ENCODE results near the gene TFCP2L1. TPM values are rescaled to one million over a fixed set of nuclear protein-coding genes. Genes with fewer than 3 reads are reported as not detected.

The TFCP2L1 gene
- total RNA-seq, 3 donors from 2014 or later = 0.03 to 0.08 (median 0.05) TPM

GRCh38 chr2:121187982-121188411, 97.0 kb downstream of the TFCP2L1 start:
- no peak for DNase-seq
- H3K36me3 Mint-ChIP-seq (ENCODE audit: insufficient read depth) = no peaks in the 10 kb centered on the region
- no peaks in the 10 kb centered on the region for H3K4me1 Mint-ChIP-seq (ENCODE audit: low read depth)
- no peak for ATAC-seq
- no peaks in the 10 kb centered on the region for H3K9me3 Mint-ChIP-seq
- H3K4me3 Mint-ChIP-seq = no peak overlapping the region
- H3K27me3 Mint-ChIP-seq (ENCODE audit: low read depth) = no peaks in the 10 kb centered on the region

GRCh38 chr2:121187351-121187981, 97.5 kb downstream of the TFCP2L1 start:
- Mint-ChIP-seq H3K36me3 (ENCODE audit: insufficient read depth) (no peaks in the 10 kb centered on the region), H3K9me3 (no peaks in the 10 kb centered on the region), H3K4me1 (ENCODE audit: low read depth) (no peaks in the 10 kb centered on the region), H3K27me3 (ENCODE audit: low read depth) (no peaks in the 10 kb centered on the region), H3K4me3 (no peak overlapping the region)
- ATAC-seq = no peak
- no peak for DNase-seq

DNA sequence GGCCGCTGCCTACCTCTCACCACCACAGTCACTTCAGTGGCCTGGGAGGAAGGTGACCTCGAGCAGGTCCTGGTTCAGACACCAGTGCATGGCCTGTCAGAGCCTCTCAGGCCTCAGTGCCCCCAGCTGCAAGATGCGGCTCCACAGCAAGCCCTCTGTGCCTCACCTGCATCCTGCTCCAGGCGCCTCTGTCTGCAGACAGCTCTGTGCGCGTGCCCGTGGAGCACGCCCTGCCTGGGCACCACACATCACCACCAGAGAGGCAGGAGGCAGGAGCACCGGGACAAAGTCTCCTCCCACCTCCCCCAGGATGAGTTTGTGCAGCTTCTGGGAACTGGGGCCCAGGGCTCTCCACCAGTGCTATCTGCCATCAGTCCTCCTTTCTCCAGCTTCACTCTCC, 98.7 kb downstream of the TFCP2L1 start:
- Mint-ChIP-seq H3K4me1 (ENCODE audit: low read depth) (no peaks in the 10 kb centered on the region), H3K4me3 (no peak overlapping the region), H3K27me3 (ENCODE audit: low read depth) (no peaks in the 10 kb centered on the region), H3K36me3 (ENCODE audit: insufficient read depth) (no peaks in the 10 kb centered on the region), H3K9me3 (no peaks in the 10 kb centered on the region)
- DNase-seq = no peak
- ATAC-seq = no peak

DNA sequence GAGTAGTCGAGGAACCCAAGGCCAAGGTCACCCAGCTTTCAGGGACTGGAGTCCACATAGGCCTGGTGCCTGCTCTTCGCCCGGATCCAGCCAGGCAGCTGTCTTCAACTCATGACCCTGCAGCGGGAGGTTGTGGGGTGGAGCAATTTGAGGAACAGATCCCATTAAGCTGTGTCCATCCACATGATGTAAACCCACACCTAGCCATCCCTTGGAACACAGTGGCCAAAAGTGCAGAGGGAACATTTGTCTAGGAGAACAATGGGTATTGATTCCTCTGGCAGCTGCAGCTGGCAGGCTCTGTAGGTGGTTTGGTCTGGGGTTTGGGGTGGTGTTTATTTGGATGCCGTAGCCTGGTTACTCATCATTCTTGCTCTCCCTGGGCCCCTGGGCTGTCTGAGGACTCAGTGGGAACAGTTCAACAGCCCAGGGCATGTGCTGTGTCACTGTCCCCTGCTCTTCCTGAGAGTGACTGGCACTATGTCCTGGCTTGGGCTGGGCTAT, 99.4 kb downstream of the TFCP2L1 start:
- no peaks in the 10 kb centered on the region for H3K36me3 Mint-ChIP-seq (ENCODE audit: insufficient read depth)
- no peaks in the 10 kb centered on the region for H3K9me3 Mint-ChIP-seq
- DNase-seq (no peak), ATAC-seq (no peak)
- H3K4me1 Mint-ChIP-seq (ENCODE audit: low read depth) = no peaks in the 10 kb centered on the region
- H3K4me3 Mint-ChIP-seq = no peak overlapping the region
- H3K27me3 Mint-ChIP-seq (ENCODE audit: low read depth) = no peaks in the 10 kb centered on the region

GRCh38 chr2:121185111-121185510, 99.9 kb downstream of the TFCP2L1 start:
- Mint-ChIP-seq H3K9me3 (no peaks in the 10 kb centered on the region), H3K36me3 (ENCODE audit: insufficient read depth) (no peaks in the 10 kb centered on the region), H3K27me3 (ENCODE audit: low read depth) (no peaks in the 10 kb centered on the region), H3K4me3 (no peak overlapping the region), H3K4me1 (ENCODE audit: low read depth) (no peaks in the 10 kb centered on the region)
- DNase-seq (no peak), ATAC-seq (no peak)

DNA sequence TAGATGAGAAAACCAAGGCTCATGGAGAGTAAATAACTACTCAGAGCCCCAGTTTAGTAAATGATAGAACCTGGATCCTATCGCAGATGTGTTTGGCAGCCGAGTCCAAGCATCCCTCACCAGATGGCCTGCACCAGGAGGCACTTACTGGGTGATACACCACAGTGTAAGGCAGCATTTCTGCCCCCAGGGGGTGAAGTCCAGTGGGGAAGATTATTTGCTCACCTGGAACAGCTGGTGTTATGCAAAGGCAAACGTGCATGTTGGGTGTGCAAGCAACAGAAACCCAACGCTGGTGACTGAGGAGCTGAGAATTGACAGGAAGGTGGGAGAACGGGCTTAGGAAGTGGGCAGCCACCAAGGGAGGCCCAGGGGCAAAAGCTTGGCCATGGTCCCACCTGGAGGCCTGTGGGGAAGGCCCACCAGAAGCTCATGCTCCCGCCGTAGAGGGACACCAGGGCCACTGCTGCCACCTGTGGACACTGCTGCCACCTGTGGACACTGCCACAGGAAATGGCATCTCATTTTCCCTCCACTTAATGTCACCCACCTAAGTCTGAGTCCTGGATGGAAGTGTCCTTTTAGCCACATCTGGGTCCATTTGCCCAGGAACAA, 100.6 kb downstream of the TFCP2L1 start:
- no peak overlapping the region for H3K4me3 Mint-ChIP-seq
- H3K36me3 Mint-ChIP-seq (ENCODE audit: insufficient read depth) = no peaks in the 10 kb centered on the region
- H3K4me1 Mint-ChIP-seq (ENCODE audit: low read depth) = no peaks in the 10 kb centered on the region
- H3K9me3 Mint-ChIP-seq = no peaks in the 10 kb centered on the region
- H3K27me3 Mint-ChIP-seq (ENCODE audit: low read depth) = no peaks in the 10 kb centered on the region
- ATAC-seq = no peak
- DNase-seq = no peak

- no peaks in the 10 kb centered on the region for H3K4me1 Mint-ChIP-seq (ENCODE audit: low read depth)
- H3K27me3 Mint-ChIP-seq (ENCODE audit: low read depth) = no peaks in the 10 kb centered on the region
- H3K4me3 Mint-ChIP-seq = no peak overlapping the region
- no peaks in the 10 kb centered on the region for H3K9me3 Mint-ChIP-seq
- ATAC-seq = no peak
- no peaks in the 10 kb centered on the region for H3K36me3 Mint-ChIP-seq (ENCODE audit: insufficient read depth)
- no peak for DNase-seq
Observed at GRCh38 chr2:121182520-121182919, 102.5 kb downstream of the TFCP2L1 start.

GRCh38 chr2:121179467-121179866, 105.5 kb downstream of the TFCP2L1 start:
- no peaks in the 10 kb centered on the region for H3K36me3 Mint-ChIP-seq (ENCODE audit: insufficient read depth)
- no peak for DNase-seq
- H3K9me3 Mint-ChIP-seq = no peaks in the 10 kb centered on the region
- H3K4me3 Mint-ChIP-seq = no peak overlapping the region
- ATAC-seq = no peak
- H3K27me3 Mint-ChIP-seq (ENCODE audit: low read depth) = peaks cover 7% of the 10 kb centered on the region
- no peaks in the 10 kb centered on the region for H3K4me1 Mint-ChIP-seq (ENCODE audit: low read depth)

DNA sequence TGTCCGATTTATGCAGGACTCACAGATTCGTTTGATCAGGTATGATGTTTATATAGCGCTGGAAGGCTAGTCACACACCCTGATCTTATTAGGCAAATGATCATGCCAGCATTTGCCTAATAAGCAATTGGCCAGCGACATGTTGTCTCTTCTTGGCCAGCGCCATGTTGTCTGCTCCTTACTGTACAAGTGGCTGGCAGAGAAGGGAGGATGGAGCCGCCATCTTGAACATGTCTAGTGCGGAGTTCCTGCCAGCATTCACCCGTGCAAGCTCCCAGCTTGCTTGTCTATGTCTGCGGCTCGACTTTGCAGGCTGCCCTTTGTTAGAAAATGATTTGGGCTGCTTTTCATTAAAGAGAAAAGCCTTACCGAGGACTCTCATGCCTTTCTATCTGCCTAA, 106.3 kb downstream of the TFCP2L1 start:
- no peak for ATAC-seq
- Mint-ChIP-seq H3K9me3 (no peaks in the 10 kb centered on the region), H3K36me3 (ENCODE audit: insufficient read depth) (no peaks in the 10 kb centered on the region), H3K4me1 (ENCODE audit: low read depth) (no peaks in the 10 kb centered on the region), H3K27me3 (ENCODE audit: low read depth) (peaks cover 9% of the 10 kb centered on the region), H3K4me3 (no peak overlapping the region)
- DNase-seq = no peak

DNA sequence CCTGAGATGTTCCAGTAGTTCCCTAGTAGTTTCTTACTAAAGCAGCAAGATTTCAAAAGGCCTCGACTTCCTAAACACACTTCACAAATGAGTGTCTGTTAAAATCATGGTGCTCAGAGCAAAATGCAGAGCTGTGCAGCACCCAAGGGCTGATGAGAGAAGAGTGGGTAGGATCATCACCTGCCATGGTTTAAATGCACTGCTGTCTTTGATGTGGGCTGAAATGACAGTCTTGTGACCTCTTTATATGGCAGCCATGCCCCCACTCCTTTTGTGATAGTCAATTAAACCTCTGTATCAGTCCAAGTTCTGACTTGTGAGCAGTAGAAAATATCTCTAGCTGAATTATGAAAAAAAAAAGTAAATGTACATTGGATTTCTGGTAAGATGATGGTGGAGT, 107.1 kb downstream of the TFCP2L1 start:
- no peaks in the 10 kb centered on the region for H3K4me1 Mint-ChIP-seq (ENCODE audit: low read depth)
- H3K9me3 Mint-ChIP-seq = no peaks in the 10 kb centered on the region
- H3K36me3 Mint-ChIP-seq (ENCODE audit: insufficient read depth) = no peaks in the 10 kb centered on the region
- H3K27me3 Mint-ChIP-seq (ENCODE audit: low read depth) = peaks cover 11% of the 10 kb centered on the region
- H3K4me3 Mint-ChIP-seq = no peak overlapping the region
- DNase-seq = no peak
- ATAC-seq = no peak

DNA sequence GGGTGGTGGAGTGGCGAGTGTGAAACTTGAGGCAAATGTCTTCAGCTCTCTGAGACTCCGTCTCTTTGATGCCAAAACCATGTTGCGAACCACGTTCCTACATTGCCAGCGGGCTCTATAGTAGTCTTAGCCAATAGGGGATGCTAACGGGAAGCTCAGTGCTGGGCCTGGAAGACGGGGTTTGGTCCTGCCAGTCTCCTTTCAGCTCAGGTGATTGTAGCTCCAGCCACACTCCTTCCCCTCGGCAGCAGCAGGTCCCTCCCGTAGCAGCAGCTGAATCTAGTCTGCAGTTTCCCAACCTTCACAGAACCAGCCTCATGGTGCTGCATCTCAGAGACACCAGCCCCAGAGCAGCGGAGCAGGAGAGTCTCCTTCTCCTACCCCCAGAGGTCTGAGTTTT, 109.7 kb downstream of the TFCP2L1 start:
- Mint-ChIP-seq H3K4me3 (no peak overlapping the region), H3K36me3 (ENCODE audit: insufficient read depth) (no peaks in the 10 kb centered on the region), H3K9me3 (no peaks in the 10 kb centered on the region), H3K4me1 (ENCODE audit: low read depth) (no peaks in the 10 kb centered on the region), H3K27me3 (ENCODE audit: low read depth) (peaks cover 14% of the 10 kb centered on the region)
- ATAC-seq (no peak), DNase-seq (no peak)

DNA sequence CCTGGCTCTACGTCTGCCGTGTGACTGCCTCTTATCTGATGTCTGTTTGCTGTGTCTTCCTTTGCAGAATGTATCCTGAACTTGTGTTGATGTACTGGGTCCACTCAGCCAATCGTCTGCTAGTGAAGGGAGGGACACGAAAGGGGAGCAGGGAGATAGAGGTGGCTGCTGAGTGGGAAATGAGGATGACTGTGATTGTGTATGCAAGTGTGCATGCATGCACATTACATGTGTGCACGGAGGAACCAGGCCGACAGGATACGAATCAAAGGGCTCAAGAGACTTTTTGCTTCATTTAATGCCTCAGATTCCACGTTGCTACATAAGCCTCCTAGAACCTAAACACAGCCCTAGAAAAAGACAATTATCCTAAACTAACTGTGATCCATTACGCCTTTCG, 111.2 kb downstream of the TFCP2L1 start:
- Mint-ChIP-seq H3K27me3 (ENCODE audit: low read depth) (peaks cover 17% of the 10 kb centered on the region), H3K4me1 (ENCODE audit: low read depth) (no peaks in the 10 kb centered on the region), H3K9me3 (peaks cover 4% of the 10 kb centered on the region), H3K4me3 (no peak overlapping the region), H3K36me3 (ENCODE audit: insufficient read depth) (no peaks in the 10 kb centered on the region)
- DNase-seq (no peak), ATAC-seq (no peak)

DNA sequence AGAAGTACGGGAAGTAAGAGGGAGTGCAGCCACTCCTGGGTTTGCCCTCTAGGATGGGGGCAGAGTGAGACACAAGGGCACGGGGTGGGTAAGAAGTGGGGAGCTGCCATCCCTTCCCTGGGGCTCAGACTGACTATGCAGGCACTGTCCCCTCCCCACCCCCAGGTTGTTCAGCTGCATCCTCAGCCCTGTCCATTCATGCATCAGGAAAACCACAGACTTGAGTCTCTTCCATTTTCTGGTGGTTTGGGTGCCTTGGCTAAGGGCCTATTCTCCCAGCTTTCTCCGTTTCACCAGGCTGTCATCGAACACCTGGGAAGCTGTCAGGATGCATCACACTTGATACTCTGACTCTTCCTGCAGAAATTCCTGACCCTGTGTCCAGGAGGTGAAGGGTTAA, 111.9 kb downstream of the TFCP2L1 start:
- no peaks in the 10 kb centered on the region for H3K4me1 Mint-ChIP-seq (ENCODE audit: low read depth)
- no peaks in the 10 kb centered on the region for H3K36me3 Mint-ChIP-seq (ENCODE audit: insufficient read depth)
- DNase-seq (no peak), ATAC-seq (no peak)
- no peak overlapping the region for H3K4me3 Mint-ChIP-seq
- peaks cover 19% of the 10 kb centered on the region for H3K27me3 Mint-ChIP-seq (ENCODE audit: low read depth)
- peaks cover 4% of the 10 kb centered on the region for H3K9me3 Mint-ChIP-seq

DNA sequence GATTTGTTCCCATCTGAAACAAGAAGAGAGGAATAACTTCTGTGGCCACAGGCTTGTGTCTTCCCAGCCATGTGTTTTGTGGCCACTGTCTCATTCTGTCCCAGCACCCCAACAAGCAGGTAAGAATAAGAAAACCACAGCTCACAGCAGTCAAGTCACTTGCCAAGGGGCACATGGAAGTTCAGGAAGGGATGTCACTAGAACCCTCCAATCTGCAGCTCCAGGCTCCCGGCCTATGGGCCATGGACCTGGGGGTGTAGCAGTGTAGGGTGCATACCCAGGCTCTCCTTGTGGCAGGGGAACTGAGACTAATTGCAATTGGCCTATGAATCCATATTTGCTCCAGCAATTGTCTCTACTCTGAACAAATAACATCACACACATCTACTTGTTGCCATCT, 112.5 kb downstream of the TFCP2L1 start:
- Mint-ChIP-seq H3K36me3 (ENCODE audit: insufficient read depth) (no peaks in the 10 kb centered on the region), H3K4me1 (ENCODE audit: low read depth) (no peaks in the 10 kb centered on the region), H3K9me3 (peaks cover 4% of the 10 kb centered on the region), H3K27me3 (ENCODE audit: low read depth) (peaks cover 19% of the 10 kb centered on the region), H3K4me3 (no peak overlapping the region)
- ATAC-seq (no peak), DNase-seq (no peak)

DNA sequence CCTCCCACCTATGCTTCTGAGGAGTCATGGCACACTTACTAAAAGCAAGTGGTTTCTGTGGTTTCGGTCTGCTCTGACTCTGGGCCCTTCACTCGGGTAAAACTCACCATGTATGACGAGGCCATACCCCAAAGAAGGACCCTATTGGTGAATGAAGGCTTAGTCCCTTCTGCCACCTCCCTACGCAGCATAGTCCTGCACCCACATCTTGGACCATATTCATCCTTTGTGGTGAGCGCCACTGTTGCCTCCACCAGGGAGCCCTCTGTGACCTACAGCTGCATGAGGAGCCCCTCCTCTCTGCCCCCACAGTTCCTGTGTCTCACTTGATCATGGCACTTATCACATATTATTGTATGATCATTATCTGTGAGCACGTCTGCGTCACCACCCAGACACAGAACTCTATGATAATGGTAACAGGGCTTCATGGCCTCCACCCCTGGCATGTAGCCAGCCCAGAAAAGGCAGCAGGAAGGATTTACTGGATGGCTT, 113.3 kb downstream of the TFCP2L1 start:
- Mint-ChIP-seq H3K27me3 (ENCODE audit: low read depth) (peaks cover 19% of the 10 kb centered on the region), H3K4me3 (no peak overlapping the region), H3K9me3 (peaks cover 4% of the 10 kb centered on the region), H3K36me3 (ENCODE audit: insufficient read depth) (no peaks in the 10 kb centered on the region), H3K4me1 (ENCODE audit: low read depth) (no peaks in the 10 kb centered on the region)
- peak; percentile 41 to 82 for ATAC-seq
- no peak for DNase-seq
